ENCODE data around the gene TNPO3. TPM values are rescaled to one million over a fixed set of nuclear protein-coding genes. Genes with fewer than 3 reads are reported as not detected.
"Not testable (repeated sequence)": the region's sequence is repeated elsewhere in the genome, so short reads cannot be mapped to it uniquely, and the experiment has no call there.

The TNPO3 gene
- total RNA-seq, 1 donor from 2014 or later, result 96.2 TPM

GRCh38 chr7:129014501-129015101, 40.3 kb downstream of the TNPO3 start:
- no peak for DNase-seq

- no peak for DNase-seq
These were observed 41.7 kb downstream of the TNPO3 start for GRCh38 chr7:129013048-129013724.

- no peak for DNase-seq
These were observed 42.3 kb downstream of the TNPO3 start for GRCh38 chr7:129012641-129013040.

- DNase-seq, result no peak
These were observed 44.8 kb downstream of the TNPO3 start for GRCh38 chr7:129010075-129010474.

- no peak for DNase-seq
These were observed 45.5 kb downstream of the TNPO3 start for GRCh38 chr7:129009437-129009836.

GRCh38 chr7:129008645-129009414, 46.1 kb downstream of the TNPO3 start:
- DNase-seq, result no peak

GRCh38 chr7:129007572-129007971, 47.3 kb downstream of the TNPO3 start:
- DNase-seq, result no peak

- no peak for DNase-seq
These were observed 48.1 kb downstream of the TNPO3 start for GRCh38 chr7:129006636-129007414.

GRCh38 chr7:129005186-129005585, 49.7 kb downstream of the TNPO3 start:
- no peak for DNase-seq

GRCh38 chr7:128997181-128997580, 57.7 kb downstream of the TNPO3 start:
- no peak for DNase-seq

GRCh38 chr7:128994560-128994959, 60.4 kb downstream of the TNPO3 start:
- not testable (repeated sequence) for DNase-seq

GRCh38 chr7:128993419-128993818, 61.5 kb downstream of the TNPO3 start:
- no peak for DNase-seq

GRCh38 chr7:128989961-128990360, 65.0 kb downstream of the TNPO3 start:
- no peak for DNase-seq

GRCh38 chr7:128988372-128988771, 66.5 kb downstream of the TNPO3 start:
- no peak for DNase-seq

GRCh38 chr7:128986609-128987008, 68.3 kb downstream of the TNPO3 start:
- no peak for DNase-seq

GRCh38 chr7:128985660-128986059, 69.3 kb downstream of the TNPO3 start:
- no peak for DNase-seq

- no peak for DNase-seq
These were observed 72.8 kb downstream of the TNPO3 start for GRCh38 chr7:128982105-128982504.

GRCh38 chr7:128974241-128974934, 80.5 kb downstream of the TNPO3 start:
- DNase-seq, result no peak

GRCh38 chr7:128968624-128969023, 86.3 kb downstream of the TNPO3 start:
- DNase-seq, result no peak

GRCh38 chr7:128963327-128963757, 91.6 kb downstream of the TNPO3 start:
- no peak for DNase-seq

- DNase-seq, result no peak
These were observed 92.0 kb downstream of the TNPO3 start for GRCh38 chr7:128962899-128963298.
